ENCODE measurements around the gene PIBF1. TPM values are rescaled to one million over a fixed set of nuclear protein-coding genes. Genes with fewer than 3 reads are reported as not detected.
"Not testable (repeated sequence)": the region's sequence is repeated elsewhere in the genome, so short reads cannot be mapped to it uniquely, and the experiment has no call there.

PIBF1 gene
- total RNA-seq, 1 donor from 2014 or later, result 32.7 TPM

DNA sequence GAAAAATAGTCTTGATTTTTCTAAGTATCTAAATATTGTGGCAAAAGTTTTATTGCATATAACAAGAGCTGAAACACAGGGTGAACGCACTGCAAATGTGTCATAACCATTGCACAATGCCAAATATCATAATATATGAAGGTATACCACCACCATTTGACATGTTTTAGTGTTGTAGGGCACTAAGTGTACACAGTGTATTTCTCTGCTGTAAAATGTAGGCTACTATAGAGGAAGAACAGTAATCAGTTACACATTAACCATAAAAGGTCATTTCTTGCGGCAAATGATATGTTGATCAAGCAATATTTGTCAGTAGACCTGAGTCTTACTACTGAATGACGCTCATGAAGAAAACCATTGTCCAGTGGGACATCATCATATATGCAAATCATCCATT, 258.6 kb downstream of the PIBF1 start:
- no peaks in the 10 kb centered on the region for H3K27me3 Mint-ChIP-seq

DNA sequence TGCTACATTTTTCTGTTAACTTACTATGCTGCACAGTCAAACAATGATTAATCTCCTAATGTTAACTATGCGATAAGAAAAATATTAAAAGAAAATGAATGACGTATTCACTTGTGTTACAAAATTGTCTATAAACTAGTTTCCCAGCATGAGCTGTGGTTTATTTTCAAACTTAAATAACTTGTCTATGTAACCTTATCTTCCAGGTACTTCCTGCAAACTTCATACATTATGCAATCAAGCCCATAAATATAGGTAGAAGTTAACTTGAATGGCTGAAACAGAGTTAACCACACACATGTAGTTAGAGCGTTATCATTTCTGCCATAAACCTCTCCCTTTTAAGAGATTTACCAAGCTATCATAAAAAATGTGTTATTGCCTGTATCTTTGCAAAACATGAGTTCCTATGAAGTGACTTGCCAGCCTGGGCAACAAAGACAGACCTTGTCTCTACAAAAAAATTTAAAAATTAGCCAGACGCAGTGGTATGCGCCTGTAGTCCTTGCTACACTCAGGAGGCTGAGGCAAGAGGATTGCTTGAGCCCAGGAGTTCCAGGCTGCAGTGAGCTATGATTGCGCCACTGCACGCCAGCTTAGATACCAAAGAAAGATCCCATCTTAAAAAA, 259.1 kb downstream of the PIBF1 start:
- Mint-ChIP-seq H3K4me3 (no peak overlapping the region), H3K9me3 (no peaks in the 10 kb centered on the region), H3K36me3 (ENCODE audit: low read depth) (no peaks in the 10 kb centered on the region), H3K4me1 (no peaks in the 10 kb centered on the region), H3K27ac (no peak overlapping the region), H3K27me3 (no peaks in the 10 kb centered on the region)
- ChIA-PET POLR2A (no interaction called here), CTCF (no interaction called here)
- TF ChIP-seq, protein P1, sequence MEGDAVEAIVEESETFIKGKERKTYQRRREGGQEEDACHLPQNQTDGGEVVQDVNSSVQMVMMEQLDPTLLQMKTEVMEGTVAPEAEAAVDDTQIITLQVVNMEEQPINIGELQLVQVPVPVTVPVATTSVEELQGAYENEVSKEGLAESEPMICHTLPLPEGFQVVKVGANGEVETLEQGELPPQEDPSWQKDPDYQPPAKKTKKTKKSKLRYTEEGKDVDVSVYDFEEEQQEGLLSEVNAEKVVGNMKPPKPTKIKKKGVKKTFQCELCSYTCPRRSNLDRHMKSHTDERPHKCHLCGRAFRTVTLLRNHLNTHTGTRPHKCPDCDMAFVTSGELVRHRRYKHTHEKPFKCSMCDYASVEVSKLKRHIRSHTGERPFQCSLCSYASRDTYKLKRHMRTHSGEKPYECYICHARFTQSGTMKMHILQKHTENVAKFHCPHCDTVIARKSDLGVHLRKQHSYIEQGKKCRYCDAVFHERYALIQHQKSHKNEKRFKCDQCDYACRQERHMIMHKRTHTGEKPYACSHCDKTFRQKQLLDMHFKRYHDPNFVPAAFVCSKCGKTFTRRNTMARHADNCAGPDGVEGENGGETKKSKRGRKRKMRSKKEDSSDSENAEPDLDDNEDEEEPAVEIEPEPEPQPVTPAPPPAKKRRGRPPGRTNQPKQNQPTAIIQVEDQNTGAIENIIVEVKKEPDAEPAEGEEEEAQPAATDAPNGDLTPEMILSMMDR (IDR thresholded peaks at IDR 0.05), result no peak
- ATAC-seq (ENCODE audit: low read depth) (no peak), DNase-seq (no peak)
- intact Hi-C loops (cut with micrococcal nuclease), result no loop called here

More for the DNA sequence above, 258.6 kb downstream of the PIBF1 start:
- Mint-ChIP-seq H3K4me1 (no peaks in the 10 kb centered on the region), H3K4me3 (no peak overlapping the region), H3K27ac (no peak overlapping the region), H3K9me3 (no peaks in the 10 kb centered on the region), H3K36me3 (ENCODE audit: low read depth) (no peaks in the 10 kb centered on the region)
- ChIA-PET POLR2A (interaction anchor here (0.6 kb wide), 1 partner anchor 20 kb away, joined by 3 read pairs; no protein-coding TSS in a partner anchor), CTCF (no interaction called here)
- intact Hi-C loops (cut with micrococcal nuclease), result no loop called here
- ATAC-seq (ENCODE audit: low read depth), result no peak
- no peak for DNase-seq
- TF ChIP-seq, protein P1 (IDR thresholded peaks at IDR 0.05), result no peak

DNA sequence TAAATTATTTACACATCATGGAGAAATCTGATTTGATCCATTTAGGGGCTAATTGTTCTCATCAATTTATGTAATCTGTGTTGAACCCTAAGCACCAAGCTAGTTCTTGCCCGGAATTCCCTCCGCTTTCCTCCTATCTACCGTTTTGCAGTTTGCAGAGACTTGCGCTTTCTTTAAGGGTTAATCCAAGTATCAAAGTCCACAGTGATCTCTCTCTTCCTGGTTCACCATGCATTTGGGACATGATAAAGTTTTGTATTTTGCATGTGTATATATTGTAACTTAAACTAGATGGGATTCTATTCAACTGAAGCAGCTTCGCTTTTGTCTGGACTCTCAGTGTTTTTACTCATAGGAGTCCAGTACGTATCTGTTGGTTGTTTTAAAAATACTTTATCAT, 263.1 kb downstream of the PIBF1 start:
- intact Hi-C loops (cut with micrococcal nuclease), result no loop called here
- Mint-ChIP-seq H3K9me3 (no peaks in the 10 kb centered on the region), H3K27me3 (no peaks in the 10 kb centered on the region), H3K4me1 (no peaks in the 10 kb centered on the region), H3K27ac (no peak overlapping the region), H3K4me3 (no peak overlapping the region), H3K36me3 (ENCODE audit: low read depth) (no peaks in the 10 kb centered on the region)
- TF ChIP-seq, protein P1 (IDR thresholded peaks at IDR 0.05), result no peak
- ChIA-PET POLR2A (no interaction called here), CTCF (no interaction called here)
- DNase-seq (no peak), ATAC-seq (ENCODE audit: low read depth) (no peak)

DNA sequence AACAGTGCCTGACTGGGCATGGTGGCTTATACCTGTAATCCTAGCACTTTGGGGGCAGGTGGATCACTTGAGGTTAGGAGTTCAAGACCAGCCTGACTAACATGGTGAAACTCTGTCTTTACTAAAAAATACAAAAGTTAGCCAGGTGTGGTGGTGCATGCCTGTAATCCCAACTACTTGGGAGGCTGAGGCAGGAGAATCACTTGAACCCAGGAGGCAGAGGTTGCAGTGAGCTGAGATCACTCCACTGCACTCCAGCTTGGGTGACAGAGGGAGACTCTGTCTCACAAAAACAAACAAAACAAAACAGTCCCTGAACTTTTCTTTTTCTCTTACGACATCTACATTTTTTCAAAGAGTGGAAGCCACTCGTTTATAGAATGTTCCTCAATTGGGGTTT, 266.7 kb downstream of the PIBF1 start:
- CTCF ChIA-PET; H3K4me3 Mint-ChIP-seq; intact Hi-C loops (cut with micrococcal nuclease); POLR2A ChIA-PET; ATAC-seq (ENCODE audit: low read depth); H3K27me3 Mint-ChIP-seq; H3K36me3 Mint-ChIP-seq (ENCODE audit: low read depth); DNase-seq; H3K4me1 Mint-ChIP-seq; H3K27ac Mint-ChIP-seq; H3K9me3 Mint-ChIP-seq: not testable (repeated sequence)

DNA sequence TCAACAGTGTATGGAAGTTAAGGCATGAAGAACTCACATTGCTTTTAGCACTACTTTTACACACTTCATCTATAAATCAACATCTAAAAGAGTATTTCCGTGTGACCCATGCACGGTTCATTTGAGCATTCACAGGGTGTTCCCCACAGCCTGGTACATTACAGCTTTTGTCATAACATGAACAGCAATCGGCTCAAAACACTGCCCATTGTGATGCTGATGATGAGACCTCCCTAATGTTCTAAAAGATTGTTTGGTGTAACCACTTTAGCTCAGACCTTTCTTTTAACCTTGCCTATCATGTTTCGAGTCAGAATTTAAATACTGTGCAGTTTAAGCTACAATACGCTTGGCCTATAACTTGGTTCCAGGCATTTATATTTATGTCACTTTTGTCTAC, 272.8 kb downstream of the PIBF1 start:
- Mint-ChIP-seq H3K27me3 (peaks cover 39% of the 10 kb centered on the region), H3K4me1 (peaks cover 9% of the 10 kb centered on the region), H3K36me3 (ENCODE audit: low read depth) (peaks cover 2% of the 10 kb centered on the region), H3K4me3 (no peak overlapping the region), H3K27ac (no peak overlapping the region), H3K9me3 (no peaks in the 10 kb centered on the region)
- ATAC-seq (ENCODE audit: low read depth), result no peak
- ChIA-PET CTCF (no interaction called here), POLR2A (no interaction called here)
- intact Hi-C loops (cut with micrococcal nuclease), result loop anchor here (5.0 kb wide), 2 partner anchors 1238 to 1762 kb away; no protein-coding TSS in a partner anchor
- TF ChIP-seq, protein P1 (IDR thresholded peaks at IDR 0.05), result no peak
- no peak for DNase-seq

Data from activated B cell treated with CpG ODN at 0.5 μM for 24 hours (primary cell).